Left lobe of liver (tissue), 2 donors: ENCODE measurements around the gene GEMIN5. TPM values are rescaled to one million over a fixed set of nuclear protein-coding genes. Genes with fewer than 3 reads are reported as not detected.
"Not testable (repeated sequence)": the region's sequence is repeated elsewhere in the genome, so short reads cannot be mapped to it uniquely, and the experiment has no call there.

Experiments
- ATAC-seq: fragments of 200-7000 bp; cut with Tn5 transposase; one replicate; pipeline ENCODE4 v1.9.1; 2020; ENCODE audit warnings: mild to moderate bottlenecking, moderate library complexity
- DNase-seq: peaks from one replicate; pipeline ENCODE4 v3.0.0-alpha.2; 2020; ENCODE audit warnings: low spot score
- total RNA-seq: library from RNA; stranded (reverse); gene quantifications from one replicate; pipeline ENCODE4 v1.2.1, GENCODE V29; 2021
- donor health status: DM: no; HTN: no; CAD: no; lungs with moderate emphysema.
- donor health status: DM: no; HTN: yes; CAD: no.

Gene GEMIN5
- total RNA-seq, 1 donor from 2014 or later: 7.1 TPM

DNA sequence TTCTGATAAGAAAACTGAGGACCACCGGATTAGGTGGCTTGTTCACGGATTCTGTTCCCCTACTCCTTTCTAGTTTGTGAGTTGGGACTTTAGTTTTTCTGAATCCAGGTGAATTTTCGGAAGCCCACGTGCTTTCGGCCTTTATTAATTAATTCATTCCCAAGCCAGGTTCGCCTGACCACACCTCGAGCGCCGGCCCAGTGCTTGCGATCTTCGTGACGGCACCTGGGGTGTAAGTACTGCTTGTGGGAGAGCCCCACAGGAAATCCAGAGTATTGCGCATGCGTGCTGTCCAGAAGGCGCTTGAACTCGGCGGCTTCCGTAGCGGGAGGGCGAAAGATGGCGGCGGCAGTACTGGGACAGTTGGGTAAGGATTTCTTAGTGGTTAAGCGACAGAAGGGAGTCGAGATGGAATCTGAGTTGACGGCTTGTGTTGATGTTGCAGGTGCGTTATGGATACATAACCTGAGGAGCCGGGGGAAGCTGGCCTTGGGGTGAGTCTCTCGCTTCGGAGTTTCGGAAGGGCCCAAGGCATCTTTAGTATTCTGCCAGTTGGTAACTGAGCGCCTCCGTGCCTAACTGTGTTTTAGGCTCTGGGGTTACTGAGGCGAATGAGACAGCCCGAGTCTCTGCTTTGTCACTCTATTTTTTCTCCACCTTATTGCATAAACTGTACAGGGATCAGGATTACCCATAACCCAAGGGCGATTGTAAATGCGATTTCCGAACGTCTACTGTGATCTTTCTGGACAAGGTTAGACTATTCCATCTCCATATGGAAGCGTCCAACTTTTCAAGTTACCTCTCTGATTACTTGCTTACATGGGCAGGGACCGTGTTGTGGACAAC, 3.0 kb upstream of the GEMIN5 start, which contains the start of gene MRPL22:
TSS of gene MRPL22 (plus strand) at position 302 of the 849 bp plus-strand sequence. CDS start at position 340, 38 bp downstream.
- ATAC-seq (peak; percentile 70), DNase-seq (peak; percentile 95)

DNA sequence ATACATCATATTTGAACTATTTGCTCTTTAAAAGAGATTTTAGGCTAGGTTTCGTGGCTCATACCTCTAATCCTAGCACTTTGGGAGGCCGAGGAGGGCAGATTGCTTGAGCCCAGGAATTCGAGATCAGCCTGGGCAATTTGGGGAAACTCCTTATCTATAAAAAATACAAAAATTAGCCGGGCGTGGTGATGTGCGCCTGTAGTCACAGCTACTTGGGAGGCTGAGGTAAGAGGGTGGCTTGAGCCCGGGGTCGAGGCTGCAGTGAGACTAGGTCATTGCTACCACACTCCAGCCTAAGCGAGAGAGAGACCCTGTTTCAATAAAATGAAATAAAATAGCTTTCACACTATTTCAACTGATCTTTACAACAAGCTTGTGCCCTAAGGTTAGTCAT, 2.4 kb upstream of the GEMIN5 start:
- DNase-seq (no peak), ATAC-seq (no peak)

DNA sequence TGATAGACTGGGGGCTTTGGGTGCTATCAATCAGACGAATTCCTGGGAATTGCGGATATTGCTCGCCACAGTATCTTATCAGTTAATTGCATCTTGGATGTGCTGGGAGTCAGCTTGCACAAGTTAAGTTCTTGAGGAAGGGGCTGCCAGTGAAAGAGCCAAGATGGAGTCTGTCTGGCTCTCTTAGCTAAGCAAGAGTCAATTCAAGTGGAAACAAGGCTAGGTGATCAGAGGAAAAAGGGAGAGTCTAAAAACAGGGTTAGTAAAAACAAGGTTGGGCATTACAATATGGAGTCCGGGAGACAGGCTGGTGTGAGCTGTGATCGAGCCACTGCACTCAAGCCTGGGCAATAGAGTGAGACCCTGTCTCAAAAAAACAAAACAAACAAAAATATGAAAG, 1.4 kb upstream of the GEMIN5 start:
- not testable (repeated sequence) for DNase-seq, ATAC-seq

DNA sequence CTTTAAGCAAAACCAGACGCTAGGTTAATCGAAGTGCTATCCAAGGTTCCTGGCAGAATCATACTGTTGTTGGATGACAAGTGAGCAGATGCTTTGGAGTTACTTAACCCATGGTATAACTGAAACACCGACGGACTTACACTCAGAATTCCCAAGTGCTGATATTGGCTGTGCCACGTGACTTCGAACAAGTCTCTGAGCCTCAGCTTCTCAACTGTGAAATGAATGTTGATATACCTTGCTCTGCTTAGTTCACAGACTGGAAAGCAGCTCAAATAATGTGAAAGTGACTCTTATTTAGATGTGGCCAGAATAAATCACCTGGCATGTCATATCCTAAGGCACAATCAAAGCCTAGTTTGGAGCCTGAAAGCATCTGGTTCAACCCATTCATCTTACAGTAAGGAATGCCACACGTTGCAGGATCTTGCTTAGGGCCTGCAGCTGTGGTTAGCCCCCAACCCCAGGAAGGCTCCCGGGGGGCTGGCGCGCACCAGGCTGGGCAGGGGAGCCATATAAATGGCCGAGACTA, 759 bp downstream of the GEMIN5 start:
- DNase-seq: no peak
- no peak for ATAC-seq

DNA sequence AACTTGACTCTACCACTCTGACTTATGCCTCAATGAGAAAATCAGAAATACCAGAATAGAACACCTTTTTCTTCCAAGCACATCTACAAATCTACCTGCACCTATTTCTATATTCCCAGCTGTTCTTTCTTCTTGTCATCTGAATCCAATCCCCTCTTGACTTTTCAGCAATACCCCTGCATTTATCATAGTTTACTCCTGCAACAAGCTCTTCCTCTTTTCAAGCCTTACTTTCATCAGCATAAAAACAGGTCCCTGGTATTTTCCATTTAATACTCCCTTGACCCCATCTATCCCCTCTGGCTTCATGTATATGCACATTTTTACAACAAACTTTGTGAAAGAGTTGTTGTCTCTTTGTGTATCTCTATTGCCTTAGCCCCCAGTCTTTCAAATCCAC, 3.1 kb downstream of the GEMIN5 start:
- no peak for DNase-seq
- no peak for ATAC-seq

DNA sequence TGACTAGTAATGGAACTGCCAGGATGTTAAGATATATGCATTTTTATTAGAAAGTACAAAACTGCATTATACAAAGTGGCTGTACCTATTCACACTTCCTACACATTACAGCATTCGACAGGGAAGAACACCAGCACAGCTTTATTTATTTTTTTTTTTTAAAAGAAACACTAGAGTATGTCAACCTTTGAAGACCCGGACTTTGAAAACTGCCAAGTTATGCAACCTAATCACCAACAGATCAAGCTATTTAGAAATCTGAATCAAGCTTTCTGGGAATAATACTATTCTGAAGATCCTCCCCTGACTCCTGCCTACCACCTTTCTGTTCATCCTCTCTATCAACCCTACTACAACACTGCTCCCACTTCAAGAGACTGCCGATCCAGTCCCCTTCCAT, 4.5 kb downstream of the GEMIN5 start:
- DNase-seq: no peak
- peak; percentile 35 for ATAC-seq

DNA sequence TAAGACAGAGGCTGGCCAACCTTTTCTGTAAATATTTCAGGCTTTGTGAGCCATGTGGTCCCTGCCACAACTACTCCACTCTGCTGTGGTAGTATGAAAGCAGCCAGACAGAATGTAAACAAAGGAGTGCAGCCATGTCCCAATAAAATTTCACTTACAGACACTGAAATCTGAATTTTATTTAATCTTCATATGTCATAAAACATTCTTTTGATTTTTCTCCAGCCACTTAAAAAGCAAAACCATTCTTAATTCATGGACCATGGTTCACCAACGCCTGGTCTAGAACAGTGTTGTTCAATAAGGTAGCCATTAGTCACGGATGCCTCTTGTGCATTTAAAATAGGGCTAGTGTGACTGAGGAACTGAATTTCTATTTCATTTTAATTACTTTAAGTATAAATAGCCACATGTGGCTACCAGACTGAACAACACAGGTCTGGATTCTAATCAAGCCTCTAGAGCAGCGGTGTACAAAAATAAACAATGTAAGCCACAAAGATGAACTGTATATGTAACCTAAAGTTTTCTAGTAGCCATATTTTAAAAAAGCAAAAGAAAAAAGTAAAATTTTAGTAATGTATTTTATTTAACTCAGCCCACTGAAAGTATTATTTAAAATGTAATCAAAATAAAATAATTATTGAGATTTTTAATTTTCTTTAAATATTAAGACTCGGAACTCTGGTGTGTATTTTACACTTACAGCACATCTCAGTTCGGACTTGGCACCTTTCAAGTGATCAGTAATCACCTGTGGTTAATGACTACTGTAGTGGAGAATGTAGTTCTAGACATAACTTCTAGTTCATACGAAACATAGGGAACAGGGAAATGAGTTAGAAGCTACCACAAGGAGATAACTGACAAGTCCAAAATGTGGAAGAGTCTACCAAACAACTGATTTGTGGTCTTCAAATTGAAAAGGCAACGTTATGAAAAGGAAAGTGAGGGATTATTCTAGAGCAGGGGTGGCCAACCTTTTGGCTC, 14.3 kb downstream of the GEMIN5 start:
- DNase-seq: no peak
- no peak for ATAC-seq

DNA sequence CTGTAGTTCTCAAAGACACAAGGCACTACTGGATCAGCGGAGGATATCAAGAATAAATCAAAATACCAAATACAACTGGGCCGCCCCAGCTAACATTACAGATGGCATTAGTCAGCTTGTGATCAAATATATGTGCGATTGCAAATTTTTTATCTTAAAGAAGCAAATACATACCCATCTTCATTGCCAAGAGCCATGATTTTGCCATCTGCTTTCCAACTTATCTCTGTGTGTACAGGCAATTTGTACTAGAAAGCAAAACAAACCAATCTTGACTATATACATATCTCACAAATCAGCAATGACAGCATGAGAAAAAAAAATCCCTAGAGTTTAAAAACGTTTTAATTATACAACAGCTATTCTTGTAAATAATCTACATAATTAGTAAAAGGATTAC, 20.3 kb downstream of the GEMIN5 start:
- no peak for ATAC-seq
- DNase-seq: no peak

DNA sequence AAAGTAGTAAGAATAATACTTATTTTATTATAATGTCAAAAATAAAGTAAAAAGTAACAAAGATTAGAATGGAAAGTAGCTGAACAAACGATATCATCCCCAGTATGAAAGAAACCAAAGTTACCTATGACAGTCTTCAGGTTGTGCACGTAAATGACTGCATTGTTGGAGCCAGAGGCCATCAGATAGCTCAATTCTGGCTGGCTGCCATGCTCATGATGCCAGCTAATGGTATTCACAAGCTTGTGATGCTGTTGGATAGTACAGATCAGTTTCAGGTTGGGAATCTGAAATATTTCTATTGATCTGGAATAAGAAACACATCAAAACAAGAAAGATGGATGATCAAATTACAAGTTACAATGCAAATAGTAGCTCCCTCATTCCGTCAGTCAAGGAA, 21.1 kb downstream of the GEMIN5 start:
- ATAC-seq: peak; percentile 34
- no peak for DNase-seq

DNA sequence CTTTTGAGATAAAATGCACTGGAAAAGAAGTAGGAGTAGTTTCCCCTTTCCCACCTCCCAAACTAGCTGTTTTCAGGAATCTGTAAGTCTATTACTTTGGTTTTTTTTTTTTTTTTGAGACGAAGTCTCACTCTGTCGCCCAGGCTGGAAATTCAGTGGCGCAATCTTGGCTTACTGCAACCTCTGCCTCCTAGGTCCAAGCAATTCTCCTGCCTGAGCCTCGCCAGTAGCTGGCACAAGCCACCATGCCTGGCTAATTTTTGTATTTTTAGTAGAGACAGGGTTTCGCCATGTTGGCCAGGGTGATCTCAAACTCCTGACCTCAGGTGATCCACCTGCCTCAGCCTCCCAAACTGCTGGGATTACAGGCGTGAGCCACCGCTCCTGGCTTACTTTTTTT, 32.4 kb downstream of the GEMIN5 start:
- DNase-seq (peak; percentile 83), ATAC-seq (peak; percentile 73)

DNA sequence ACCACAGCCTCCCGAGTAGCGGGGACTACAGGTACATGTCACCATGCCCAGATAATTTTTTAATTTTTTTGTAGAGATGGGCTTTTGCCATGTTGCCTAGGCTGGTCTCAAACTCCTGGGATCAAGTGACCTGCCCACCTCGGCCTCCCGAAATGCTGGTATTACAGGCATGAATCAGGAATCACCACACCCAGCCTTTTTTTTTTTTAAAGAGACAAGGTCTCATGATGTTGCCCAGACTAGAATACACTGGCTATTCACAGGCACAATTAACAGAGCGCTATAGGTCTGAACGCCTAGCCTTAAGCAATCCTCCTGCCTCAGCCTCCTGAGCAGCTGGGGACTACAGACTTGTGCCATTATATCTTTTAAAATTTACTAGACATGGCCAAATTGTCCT, 36.1 kb downstream of the GEMIN5 start:
- DNase-seq: no peak
- ATAC-seq: no peak

DNA sequence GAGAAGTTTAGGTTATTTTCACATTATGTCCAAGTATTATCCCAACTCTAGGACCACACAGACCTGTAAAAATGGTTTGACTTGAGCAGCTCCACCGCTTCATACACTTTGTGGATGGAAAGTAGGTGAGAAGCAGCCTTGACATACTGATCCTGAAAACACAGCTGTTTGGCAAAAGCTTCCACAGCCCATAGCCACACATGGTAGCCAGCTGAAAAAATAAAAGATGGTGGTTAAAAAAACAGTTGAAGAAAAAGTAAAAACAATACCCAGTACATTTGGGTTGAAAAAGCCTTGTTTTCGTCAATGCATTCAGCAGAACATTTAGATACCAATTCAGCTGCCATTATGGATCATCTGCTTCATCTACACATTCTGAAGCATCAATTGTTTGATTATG, 36.7 kb downstream of the GEMIN5 start:
- ATAC-seq: no peak
- DNase-seq: no peak

DNA sequence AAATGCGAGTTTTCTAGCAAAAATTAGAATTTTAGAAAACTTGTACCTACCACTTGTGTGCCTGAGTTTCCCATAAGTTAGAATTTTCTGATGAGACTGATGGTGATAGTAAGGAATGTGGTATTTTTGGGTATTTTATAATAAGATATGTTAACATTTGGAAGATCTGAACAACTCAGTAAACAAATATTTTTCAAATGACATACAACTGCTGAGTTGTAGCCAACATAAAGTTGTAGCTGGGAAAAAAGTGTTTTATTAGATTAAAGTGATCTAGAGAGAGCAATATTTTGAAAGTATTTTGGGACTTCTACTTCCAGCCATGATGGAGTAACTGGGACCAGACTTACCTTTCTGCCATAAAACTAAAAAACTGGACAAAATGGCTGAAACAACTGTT, 37.9 kb downstream of the GEMIN5 start:
- no peak for ATAC-seq

DNA sequence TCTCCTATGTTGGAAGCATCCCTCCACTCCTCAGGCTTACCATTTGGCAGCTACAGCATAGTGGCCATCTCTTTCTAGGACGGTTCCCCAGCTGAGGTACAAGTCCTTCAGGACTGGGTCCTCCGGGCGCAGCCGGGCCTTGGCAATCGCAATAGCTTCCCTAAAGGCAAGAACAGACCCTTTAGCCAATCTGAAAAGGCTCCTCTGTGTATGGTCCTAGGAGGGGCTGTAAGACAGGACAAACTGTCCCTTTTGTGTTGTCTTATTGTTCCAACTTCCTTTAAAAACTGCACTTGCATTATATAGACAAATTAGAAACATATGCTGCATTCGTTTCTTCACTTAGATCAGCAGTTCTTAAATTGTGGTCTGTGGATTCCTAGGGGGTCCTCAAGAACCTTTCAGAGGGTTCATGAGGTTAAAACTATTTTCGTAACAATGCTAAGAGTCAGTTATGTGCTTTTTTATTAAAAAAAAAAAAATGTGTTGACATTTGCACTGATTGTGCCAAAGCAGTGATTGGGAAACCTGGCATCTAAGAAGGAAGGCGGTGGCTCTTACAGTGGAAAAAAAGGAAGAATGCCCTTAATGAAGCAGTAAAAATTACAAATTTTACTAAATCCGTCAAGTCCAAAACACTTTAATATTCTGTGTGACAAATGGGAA, 38.7 kb downstream of the GEMIN5 start:
- DNase-seq: no peak
- peak; percentile 65 for ATAC-seq

More for the DNA sequence above, 37.9 kb downstream of the GEMIN5 start:
- no peak for DNase-seq

DNA sequence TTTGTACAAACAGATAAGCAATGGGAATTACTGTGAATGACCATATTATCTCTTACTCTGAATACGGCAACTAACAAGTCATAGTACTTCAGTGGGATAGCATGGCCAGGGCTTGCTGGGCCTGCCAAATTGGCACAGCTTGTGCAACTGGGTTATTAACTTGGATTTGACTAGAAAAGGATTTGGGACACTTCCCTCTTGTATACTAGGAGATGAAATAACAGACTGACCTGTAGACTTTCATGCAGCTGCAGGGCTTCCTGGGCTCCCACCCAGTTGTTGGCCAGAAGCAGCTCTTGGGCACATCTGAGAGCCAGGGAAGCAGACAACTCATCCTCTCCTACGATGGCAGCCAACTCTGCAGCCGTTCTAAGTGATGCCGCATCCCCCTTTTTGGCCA, 39.8 kb downstream of the GEMIN5 start:
- DNase-seq (no peak), ATAC-seq (peak; percentile 70)

DNA sequence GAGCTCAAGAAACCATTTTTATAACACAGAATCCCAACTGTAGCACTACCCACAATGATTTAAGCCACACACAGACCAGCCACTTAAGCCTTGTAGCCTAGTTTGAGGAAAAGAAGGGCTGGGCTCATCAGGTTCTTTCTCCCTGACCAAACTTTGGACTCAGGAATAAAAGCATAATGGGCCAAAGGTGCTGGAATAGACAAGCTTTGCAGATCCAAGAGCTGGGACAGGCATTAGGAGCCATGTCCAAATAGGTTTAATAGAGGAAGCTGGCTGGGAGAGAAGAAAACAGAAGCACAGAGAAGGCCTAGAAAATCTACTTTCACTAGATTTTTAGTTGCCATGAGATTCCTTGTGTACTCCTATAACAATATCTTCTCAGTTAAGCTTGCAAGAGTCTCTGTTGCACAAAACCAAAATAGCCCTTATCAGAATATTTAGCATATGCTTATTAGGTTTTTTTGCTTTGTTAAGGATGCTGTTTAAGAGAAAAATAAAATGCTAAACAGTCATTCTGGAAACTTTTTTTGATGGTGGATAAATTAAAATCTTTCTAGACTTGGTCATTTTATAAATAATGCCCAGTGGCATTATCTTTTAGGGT, 41.3 kb downstream of the GEMIN5 start:
- ATAC-seq (no peak), DNase-seq (no peak)

DNA sequence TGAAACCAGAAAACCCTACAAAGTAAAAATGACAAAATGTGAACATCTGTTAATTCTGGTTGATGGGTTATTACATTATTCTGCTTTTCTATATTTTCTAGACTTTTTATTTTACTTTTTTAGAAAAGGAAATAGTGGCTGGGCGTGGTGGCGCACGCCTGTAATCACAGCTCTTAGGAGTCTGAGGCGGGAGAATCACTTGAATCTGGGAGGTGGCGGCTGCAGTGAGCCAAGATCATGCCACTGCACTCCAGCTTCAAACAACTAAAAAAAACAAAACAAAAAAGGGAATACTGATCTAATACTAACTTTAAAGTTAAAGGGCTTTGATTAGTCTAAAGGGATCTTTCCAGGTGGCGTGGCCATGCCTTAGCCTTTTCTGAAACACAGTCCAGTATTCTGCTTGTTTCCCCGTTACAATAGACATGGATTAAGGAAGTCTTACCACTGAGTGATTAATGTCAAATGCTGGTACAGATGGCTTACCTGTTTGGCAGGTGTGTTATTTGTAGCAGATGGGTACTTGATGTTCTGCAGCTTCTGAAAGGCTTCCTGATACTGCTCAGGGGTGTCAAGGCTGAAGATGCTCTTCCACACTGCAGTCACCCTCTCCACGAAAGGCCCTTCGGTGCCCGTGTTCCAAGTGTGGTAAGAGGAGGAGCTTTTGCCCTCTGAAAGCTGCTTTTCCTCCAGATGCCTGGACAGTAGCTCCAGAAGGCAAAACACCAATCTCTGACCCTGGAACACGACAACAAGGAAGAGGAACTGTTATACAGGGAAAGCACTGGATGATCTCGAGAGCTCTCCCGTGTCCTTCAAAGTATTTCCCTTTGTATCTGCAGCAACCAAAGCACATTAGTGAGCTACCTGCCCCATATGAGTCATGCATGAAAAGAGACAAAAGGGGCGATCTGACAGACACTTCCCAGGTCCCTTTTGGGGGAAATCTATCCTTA, 42.1 kb downstream of the GEMIN5 start:
- DNase-seq: no peak
- no peak for ATAC-seq

DNA sequence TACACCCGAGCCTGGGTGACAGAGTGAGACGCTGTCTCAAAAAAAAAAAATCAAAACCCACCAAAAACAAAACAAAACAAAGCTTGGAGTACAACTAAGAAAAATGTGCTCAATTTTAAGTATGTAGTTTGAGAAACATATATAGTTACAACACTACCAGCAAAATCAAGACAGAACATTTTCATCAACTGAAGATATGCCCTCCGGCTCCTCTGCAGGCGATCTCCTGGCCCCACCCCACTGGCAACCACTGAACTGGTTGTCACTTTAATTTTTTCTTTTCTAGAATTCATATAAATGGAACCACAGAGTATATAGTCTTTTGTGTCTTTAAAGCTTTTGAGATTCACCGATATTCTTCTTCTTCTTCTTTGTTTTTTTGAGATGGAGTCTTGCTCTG, 44.6 kb downstream of the GEMIN5 start:
- DNase-seq: no peak
- no peak for ATAC-seq

DNA sequence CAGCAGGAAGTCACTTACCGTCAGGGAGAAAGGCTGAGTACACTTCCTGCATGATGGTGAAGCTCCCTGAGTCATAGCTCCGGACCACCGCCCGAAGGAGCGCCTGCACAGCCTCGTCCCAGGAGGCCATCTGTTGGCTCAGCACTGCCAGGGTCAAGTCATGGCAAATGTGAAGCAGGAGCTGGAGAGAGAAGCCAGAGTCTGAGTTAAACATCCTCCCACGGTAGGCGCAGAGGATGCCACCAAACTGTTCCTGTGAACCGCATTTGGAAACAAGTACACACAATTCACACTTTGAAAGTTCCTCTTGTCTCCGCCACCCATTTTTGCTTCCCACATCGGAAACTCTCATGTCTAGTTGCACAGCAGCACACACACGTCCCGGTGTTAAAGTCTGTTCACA, 45.6 kb downstream of the GEMIN5 start:
- ATAC-seq: no peak
- no peak for DNase-seq
